Measurements from ENCODE around the gene SGMS2.

DNA sequence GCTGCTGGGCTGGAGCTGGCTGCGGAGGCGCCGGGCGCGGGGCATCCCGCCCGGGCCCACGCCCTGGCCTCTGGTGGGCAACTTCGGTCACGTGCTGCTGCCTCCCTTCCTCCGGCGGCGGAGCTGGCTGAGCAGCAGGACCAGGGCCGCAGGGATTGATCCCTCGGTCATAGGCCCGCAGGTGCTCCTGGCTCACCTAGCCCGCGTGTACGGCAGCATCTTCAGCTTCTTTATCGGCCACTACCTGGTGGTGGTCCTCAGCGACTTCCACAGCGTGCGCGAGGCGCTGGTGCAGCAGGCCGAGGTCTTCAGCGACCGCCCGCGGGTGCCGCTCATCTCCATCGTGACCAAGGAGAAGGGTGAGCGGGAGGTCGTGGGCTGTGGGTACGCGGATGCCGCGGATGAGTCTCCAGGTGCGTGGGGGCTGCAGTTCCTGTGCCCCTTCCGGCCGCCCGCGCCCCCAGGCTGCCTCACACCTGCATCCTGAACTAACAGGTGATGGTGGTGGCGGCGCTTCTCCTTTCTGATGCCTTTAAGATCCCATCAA is 107.1 kb downstream of the SGMS2 start:
- TF ChIP-seq EZH2 (IDR thresholded peaks at IDR 0.05; ENCODE audit: insufficient read depth, poor library complexity, severe bottlenecking) (no peak), EZH2phosphoT487 (IDR thresholded peaks at IDR 0.05; ENCODE audit: insufficient read depth, low read depth) (no peak)

Data from GM23248 (cell line).